NK-92 (cell line): ENCODE results near the gene PAPPA.

Experiments used
- DNase-seq: peaks from one replicate; lab custom pipeline; 2025; ENCODE audit not compliant: unreplicated experiment; lab: John Stamatoyannopoulos, UW

The PAPPA gene

GRCh38 chr9:116337015-116337414 lies 183.4 kb downstream of the PAPPA start:
- no peak for DNase-seq

- DNase-seq: no peak
Measured at GRCh38 chr9:116340270-116340669, 186.7 kb downstream of the PAPPA start.

- no peak for DNase-seq
Measured at GRCh38 chr9:116342061-116342460, 188.5 kb downstream of the PAPPA start.

DNA sequence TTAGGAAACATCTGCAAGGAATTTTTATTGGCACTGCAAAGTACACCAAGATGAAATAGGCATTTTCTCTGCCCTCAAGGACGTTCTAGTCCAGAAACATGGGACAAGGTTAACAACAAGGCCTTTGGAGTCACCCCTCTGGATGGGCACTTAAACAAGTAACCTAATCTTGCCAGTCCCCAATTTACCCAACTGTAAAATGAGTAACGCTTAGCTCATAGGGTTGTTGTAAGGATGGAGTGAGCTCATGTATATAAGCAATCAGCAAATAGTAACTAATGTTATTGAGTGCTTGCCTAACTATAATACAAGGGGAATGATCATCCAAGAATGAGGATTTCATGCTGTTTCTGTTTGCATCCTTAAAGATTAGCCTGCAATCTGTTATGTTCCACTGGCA lies 189.3 kb downstream of the PAPPA start:
- no peak for DNase-seq

DNA sequence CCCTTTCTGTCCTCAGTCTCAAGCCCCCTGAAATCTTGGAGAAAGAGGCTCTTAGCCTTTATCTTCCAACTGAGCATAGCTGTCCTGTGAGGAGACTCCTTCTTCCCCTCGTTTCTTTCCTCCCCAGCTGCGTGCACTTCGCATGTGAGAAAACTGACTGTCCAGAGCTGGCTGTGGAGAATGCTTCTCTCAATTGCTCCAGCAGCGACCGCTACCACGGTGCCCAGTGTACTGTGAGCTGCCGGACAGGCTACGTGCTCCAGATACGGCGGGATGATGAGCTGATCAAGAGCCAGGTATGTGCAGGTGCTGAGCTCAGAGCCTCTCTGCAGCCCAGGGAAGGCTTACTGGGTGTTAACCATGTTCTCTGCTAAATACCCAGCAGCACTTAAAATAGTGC lies 190.8 kb downstream of the PAPPA start:
- no peak for DNase-seq

- no peak for DNase-seq
Measured at GRCh38 chr9:116345393-116345792, 191.8 kb downstream of the PAPPA start.

- no peak for DNase-seq
Measured at GRCh38 chr9:116345817-116346216, 192.2 kb downstream of the PAPPA start.

DNA sequence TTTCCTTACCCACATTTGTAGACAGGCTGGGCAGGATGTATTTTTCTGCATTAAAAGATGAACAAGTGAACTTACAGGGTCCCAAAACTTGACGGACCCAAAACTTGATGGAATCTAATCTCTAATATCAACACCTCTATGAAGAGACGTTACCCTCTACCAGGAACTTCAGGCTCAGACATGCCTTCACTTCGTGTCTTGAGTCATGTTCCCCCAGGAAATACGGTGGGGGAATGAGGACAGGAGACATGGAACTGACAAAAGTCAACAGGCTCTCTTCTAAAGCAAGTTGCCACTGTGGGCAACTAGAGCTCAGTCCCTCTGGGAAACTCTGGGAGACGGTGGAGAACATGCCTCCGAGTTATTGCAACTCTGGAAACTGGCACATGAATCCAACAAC lies 196.1 kb downstream of the PAPPA start:
- no peak for DNase-seq

- no peak for DNase-seq
Measured at GRCh38 chr9:116350213-116350612, 196.6 kb downstream of the PAPPA start.

DNA sequence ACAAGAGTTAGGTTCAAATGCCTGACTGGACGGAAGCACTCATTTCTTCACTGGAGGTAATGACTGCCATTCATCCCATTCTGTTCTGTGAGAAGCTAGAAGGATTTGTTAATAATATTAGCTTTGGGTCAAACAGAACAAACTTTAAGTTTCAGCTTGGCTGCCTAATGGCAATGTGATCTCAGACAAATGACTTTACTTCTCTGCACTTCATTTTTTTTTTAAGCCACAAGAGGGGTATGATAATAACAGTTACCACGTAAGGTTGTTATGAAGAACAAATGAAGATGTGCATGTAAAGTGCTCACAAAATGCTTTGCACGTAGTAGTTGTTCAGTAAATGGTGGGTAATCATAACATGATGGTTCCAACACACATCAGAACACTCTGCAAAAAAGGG lies 199.4 kb downstream of the PAPPA start:
- no peak for DNase-seq

- DNase-seq: no peak
Measured at GRCh38 chr9:116355153-116355921, 201.7 kb downstream of the PAPPA start.

GRCh38 chr9:116358251-116358650 lies 204.7 kb downstream of the PAPPA start:
- DNase-seq: no peak

DNA sequence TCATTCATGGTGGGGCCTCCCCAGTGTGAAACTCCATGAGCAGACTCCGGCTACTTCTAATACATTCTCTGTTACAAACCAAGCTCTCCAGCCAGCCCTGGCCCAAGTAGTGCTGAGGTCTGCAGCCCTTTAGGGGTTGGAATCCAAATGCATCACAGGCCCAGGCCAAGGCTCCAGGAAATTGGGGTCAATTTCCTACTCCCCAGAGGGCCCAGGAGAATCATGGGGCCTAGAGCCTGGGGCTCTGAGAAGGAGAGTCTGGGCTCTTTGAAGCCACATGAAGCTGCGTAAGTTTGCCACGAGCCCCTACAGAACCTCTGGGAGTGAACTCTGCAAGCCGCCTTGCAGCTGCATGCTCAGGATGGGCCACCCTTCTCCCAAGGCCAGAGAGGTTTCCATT lies 206.4 kb downstream of the PAPPA start:
- DNase-seq: no peak

DNA sequence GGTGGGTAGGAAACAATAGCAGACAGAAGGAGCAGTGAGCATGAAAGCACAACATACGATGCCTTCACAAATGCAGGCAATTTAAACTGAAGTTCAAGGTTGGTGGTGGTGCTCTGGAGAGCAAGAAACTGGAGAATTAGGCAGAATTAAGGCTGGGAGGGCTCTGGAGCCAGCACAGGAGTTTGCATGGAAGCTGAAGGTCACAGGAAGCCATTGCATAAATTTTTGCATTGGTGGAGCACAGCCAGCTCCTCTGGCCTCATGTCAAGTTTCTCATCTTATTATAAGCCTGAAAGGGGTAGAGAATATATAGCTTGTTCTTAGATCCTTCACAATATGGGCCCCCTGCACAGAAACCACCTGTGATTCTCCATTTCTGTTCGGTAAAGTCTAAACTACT lies 207.4 kb downstream of the PAPPA start:
- DNase-seq: no peak

- DNase-seq: no peak
Measured at GRCh38 chr9:116361547-116361946, 208.0 kb downstream of the PAPPA start.

DNA sequence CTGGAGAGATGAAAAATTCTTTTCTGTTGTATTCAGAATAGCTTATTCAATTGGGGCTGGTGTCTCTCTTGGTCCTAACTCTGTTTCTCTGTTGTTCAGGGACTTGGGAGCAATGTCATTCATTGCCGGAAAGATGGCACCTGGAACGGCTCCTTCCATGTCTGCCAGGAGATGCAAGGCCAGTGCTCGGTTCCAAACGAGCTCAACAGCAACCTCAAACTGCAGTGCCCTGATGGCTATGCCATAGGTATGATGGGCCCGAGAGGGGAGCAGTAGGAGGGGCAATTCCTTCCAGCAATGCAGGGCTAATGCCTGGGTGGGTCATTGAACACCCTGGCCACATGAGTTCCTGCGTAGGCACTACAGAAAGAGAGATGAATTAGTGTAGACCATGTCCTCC lies 208.9 kb downstream of the PAPPA start:
- no peak for DNase-seq

- DNase-seq: no peak
Measured at GRCh38 chr9:116365056-116365471, 211.5 kb downstream of the PAPPA start.

GRCh38 chr9:116366241-116366640 lies 212.7 kb downstream of the PAPPA start:
- no peak for DNase-seq

- no peak for DNase-seq
Measured at GRCh38 chr9:116368680-116369079, 215.1 kb downstream of the PAPPA start.

DNA sequence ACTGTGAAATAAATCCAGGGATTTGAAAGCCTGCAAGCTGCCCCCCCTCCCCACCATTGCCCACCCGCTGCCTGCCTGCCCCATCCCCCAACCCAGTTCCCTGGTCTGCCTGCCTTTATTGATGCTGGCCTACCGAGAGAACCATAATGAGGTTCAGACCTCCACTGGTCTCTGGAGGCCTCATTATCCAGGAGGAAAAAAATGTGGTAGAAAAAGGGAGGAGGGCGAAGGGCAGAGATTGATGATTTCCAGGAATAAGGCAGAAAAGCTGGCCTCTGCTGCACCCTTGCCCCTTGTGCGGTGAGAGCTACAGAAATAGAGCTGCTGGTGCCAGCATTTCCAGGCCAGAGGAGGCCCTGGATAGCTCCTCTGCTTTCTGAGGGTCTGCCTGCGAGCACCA lies 216.1 kb downstream of the PAPPA start:
- no peak for DNase-seq

DNA sequence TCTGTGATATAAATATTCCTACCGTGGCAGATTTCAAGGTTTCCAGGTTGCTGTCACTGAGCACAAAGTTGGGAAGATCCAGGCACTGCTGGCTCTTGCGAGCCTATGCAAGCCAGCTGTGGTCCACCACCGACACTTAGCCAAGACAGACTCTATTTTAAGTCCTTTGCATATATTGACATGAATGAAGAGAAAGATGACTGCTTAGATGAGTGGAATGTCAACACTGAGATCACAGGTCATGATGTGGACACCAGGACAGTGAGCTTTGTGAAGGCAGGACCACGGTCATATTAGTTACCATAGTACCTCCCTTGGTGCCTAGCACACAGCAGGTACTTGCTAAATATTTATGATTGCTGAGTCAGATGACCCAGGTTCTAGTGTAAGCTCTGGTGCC lies 217.0 kb downstream of the PAPPA start:
- no peak for DNase-seq

GRCh38 chr9:116372081-116372673 lies 218.6 kb downstream of the PAPPA start:
- DNase-seq: no peak

DNA sequence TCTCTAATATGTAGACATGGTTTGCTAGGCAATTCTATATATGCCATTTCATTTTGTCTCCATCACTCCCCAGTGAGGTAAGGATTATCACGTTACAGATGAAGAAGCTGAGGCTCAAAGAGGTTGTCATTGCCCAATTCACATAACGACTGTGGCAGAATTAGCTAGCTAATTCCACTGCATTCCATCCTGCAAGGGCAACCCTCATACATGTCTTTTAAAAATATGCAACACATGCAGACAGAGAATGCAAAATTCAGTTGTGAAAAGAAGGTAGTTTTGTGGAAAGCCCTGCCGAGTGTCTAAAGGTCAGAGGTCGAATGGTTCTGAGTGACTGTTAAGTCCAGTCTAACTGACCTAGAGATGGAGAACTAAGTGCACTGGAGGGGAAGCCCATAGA lies 219.2 kb downstream of the PAPPA start:
- no peak for DNase-seq
